Measurements from ENCODE around the gene GRAMD2A. TPM values are rescaled to one million over a fixed set of nuclear protein-coding genes. Genes with fewer than 3 reads are reported as not detected.

Gene GRAMD2A
- total RNA-seq, 1 donor from 2014 or later = not detected

GRCh38 chr15:72168808-72169190 is 28.8 kb downstream of the GRAMD2A start:
- DNase-seq (ENCODE audit: low spot score) = no peak

GRCh38 chr15:72168131-72168807 is 29.3 kb downstream of the GRAMD2A start:
- DNase-seq (ENCODE audit: low spot score) = no peak

- no peak for DNase-seq (ENCODE audit: low spot score)
Measured at GRCh38 chr15:72167445-72167844, 30.1 kb downstream of the GRAMD2A start.

- DNase-seq (ENCODE audit: low spot score) = no peak
Measured at GRCh38 chr15:72166716-72167417, 30.7 kb downstream of the GRAMD2A start.

GRCh38 chr15:72163719-72164118 is 33.9 kb downstream of the GRAMD2A start:
- no peak for DNase-seq (ENCODE audit: low spot score)

GRCh38 chr15:72162569-72162968 is 35.0 kb downstream of the GRAMD2A start:
- no peak for DNase-seq (ENCODE audit: low spot score)

GRCh38 chr15:72161361-72162132 is 36.0 kb downstream of the GRAMD2A start:
- DNase-seq (ENCODE audit: low spot score) = no peak

- DNase-seq (ENCODE audit: low spot score) = no peak
Measured at GRCh38 chr15:72160696-72161245, 36.8 kb downstream of the GRAMD2A start.

GRCh38 chr15:72156928-72157327 is 40.7 kb downstream of the GRAMD2A start:
- no peak for DNase-seq (ENCODE audit: low spot score)

- DNase-seq (ENCODE audit: low spot score) = no peak
Measured at GRCh38 chr15:72155635-72156616, 41.7 kb downstream of the GRAMD2A start.

GRCh38 chr15:72155003-72155621 is 42.5 kb downstream of the GRAMD2A start:
- DNase-seq (ENCODE audit: low spot score) = no peak

GRCh38 chr15:72154316-72154715 is 43.3 kb downstream of the GRAMD2A start:
- no peak for DNase-seq (ENCODE audit: low spot score)

- no peak for DNase-seq (ENCODE audit: low spot score)
Measured at GRCh38 chr15:72153269-72154000, 44.2 kb downstream of the GRAMD2A start.

GRCh38 chr15:72147418-72147817 is 50.2 kb downstream of the GRAMD2A start:
- no peak for DNase-seq (ENCODE audit: low spot score)

- DNase-seq (ENCODE audit: low spot score) = no peak
Measured at GRCh38 chr15:72146934-72147333, 50.7 kb downstream of the GRAMD2A start.

- DNase-seq (ENCODE audit: low spot score) = no peak
Measured at GRCh38 chr15:72146221-72146620, 51.4 kb downstream of the GRAMD2A start.

- DNase-seq (ENCODE audit: low spot score) = no peak
Measured at GRCh38 chr15:72141171-72142084, 56.2 kb downstream of the GRAMD2A start.

- DNase-seq (ENCODE audit: low spot score) = no peak
Measured at GRCh38 chr15:72140088-72140487, 57.5 kb downstream of the GRAMD2A start.

All from mesenteric fat pad (tissue), 1 donor.